H9 (cell line): ENCODE results near the gene C20orf204. TPM values are rescaled to one million over a fixed set of nuclear protein-coding genes. Genes with fewer than 3 reads are reported as not detected.

Source experiments
- DNase-seq: peaks from one replicate; pipeline ENCODE4 v3.0.0-alpha.2; 2017
- H2AFZ ChIP-seq: one replicate; pipeline ENCODE4 v1.6.1; 2013; ENCODE audit warnings: mild to moderate bottlenecking, low read length, control low read depth, moderate library complexity
- H2AK5ac ChIP-seq: 2 replicates; pipeline ENCODE4 v1.6.1; 2013; ENCODE audit warnings: low read length, control low read depth, mixed read lengths; ENCODE audit not compliant: insufficient read length
- H2BK120ac ChIP-seq: one replicate; pipeline ENCODE4 v1.6.1; 2013; ENCODE audit warnings: low read depth, mild to moderate bottlenecking, low read length, control low read depth, inconsistent platforms; ENCODE audit not compliant: poor library complexity, severe bottlenecking
- H2BK12ac ChIP-seq: 2 replicates; pipeline ENCODE4 v1.6.1; 2013; ENCODE audit warnings: low read length, control low read depth, mixed read lengths, low read depth; ENCODE audit not compliant: insufficient read length
- H2BK15ac ChIP-seq: 2 replicates; pipeline ENCODE4 v1.6.1; 2013; ENCODE audit warnings: low read depth, low read length, control low read depth
- H2BK20ac ChIP-seq: one replicate; pipeline ENCODE4 v1.6.1; 2013; ENCODE audit warnings: low read depth, mild to moderate bottlenecking, low read length, control low read depth, inconsistent platforms; ENCODE audit not compliant: poor library complexity, severe bottlenecking
- H2BK5ac ChIP-seq: 2 replicates; pipeline ENCODE4 v1.6.1; 2013; ENCODE audit warnings: low read length, control low read depth, mixed read lengths; ENCODE audit not compliant: insufficient read length
- H3K14ac ChIP-seq: 2 replicates; pipeline ENCODE4 v1.6.1; 2013; ENCODE audit warnings: low read length, control low read depth; ENCODE audit not compliant: insufficient read depth
- H3K18ac ChIP-seq: 2 replicates; pipeline ENCODE4 v1.6.1; 2013; ENCODE audit warnings: low read depth, mild to moderate bottlenecking, mixed read lengths, low read length, control low read depth; ENCODE audit not compliant: insufficient read length
- H3K23ac ChIP-seq: 2 replicates; pipeline ENCODE4 v1.6.1; 2013; ENCODE audit warnings: low read length, control low read depth, mixed read lengths, low read depth; ENCODE audit not compliant: insufficient read length
- H3K23me2 ChIP-seq: 2 replicates; pipeline ENCODE4 v1.6.1; 2013; ENCODE audit warnings: low read depth, mild to moderate bottlenecking, mixed read lengths, low read length, control low read depth; ENCODE audit not compliant: insufficient read length, poor library complexity, severe bottlenecking
- H3K27ac ChIP-seq: 2 replicates; pipeline ENCODE4 v1.5.1; 2013; ENCODE audit warnings: low read length, control low read depth, mixed read lengths, low read depth; ENCODE audit not compliant: insufficient read length
- H3K27me3 ChIP-seq: 2 replicates; pipeline ENCODE4 v1.6.1; 2013; ENCODE audit warnings: low read length, control low read depth, inconsistent platforms; ENCODE audit not compliant: insufficient read depth
- H3K4ac ChIP-seq: 2 replicates; pipeline ENCODE4 v1.6.1; 2013; ENCODE audit warnings: low read depth, mild to moderate bottlenecking, control low read depth, inconsistent platforms, low read length, moderate library complexity
- H3K4me1 ChIP-seq: 2 replicates; pipeline ENCODE4 v1.6.1; 2013; ENCODE audit warnings: low read length, control low read depth, inconsistent platforms; ENCODE audit not compliant: insufficient read depth
- H3K4me2 ChIP-seq: 2 replicates; pipeline ENCODE4 v1.6.1; 2013; ENCODE audit warnings: low read length, control low read depth, mixed read lengths; ENCODE audit not compliant: insufficient read length, insufficient read depth
- H3K56ac ChIP-seq: 2 replicates; pipeline ENCODE4 v1.6.1; 2013; ENCODE audit warnings: low read depth, mild to moderate bottlenecking, mixed read lengths, low read length, control low read depth; ENCODE audit not compliant: insufficient read length
- H3K79me1 ChIP-seq: 2 replicates; pipeline ENCODE4 v1.6.1; 2013; ENCODE audit warnings: low read depth, mild to moderate bottlenecking, moderate library complexity, low read length, control low read depth, inconsistent platforms; ENCODE audit not compliant: insufficient read depth, poor library complexity, severe bottlenecking
- H3K79me2 ChIP-seq: 2 replicates; pipeline ENCODE4 v1.6.1; 2013; ENCODE audit warnings: low read length, control low read depth, inconsistent platforms; ENCODE audit not compliant: insufficient read depth
- H3K9ac ChIP-seq: 2 replicates; pipeline ENCODE4 v1.6.1; 2013; ENCODE audit warnings: low read length, control low read depth, mixed read lengths; ENCODE audit not compliant: insufficient read length; ENCODE audit errors: extremely low read depth
- H3K9me3 ChIP-seq: one replicate; pipeline ENCODE4 v1.6.1; 2013; ENCODE audit warnings: low read depth, low read length, inconsistent platforms; ENCODE audit not compliant: control insufficient read depth
- H3T11ph ChIP-seq: one replicate; pipeline ENCODE4 v1.6.1; 2013; ENCODE audit warnings: mild to moderate bottlenecking, low read length, control low read depth, inconsistent platforms
- H4K20me1 ChIP-seq: one replicate; pipeline ENCODE4 v1.6.1; 2013; ENCODE audit not compliant: control insufficient read depth, insufficient read length, insufficient read depth
- H4K5ac ChIP-seq: 2 replicates; pipeline ENCODE4 v1.6.1; 2013; ENCODE audit warnings: low read depth, mild to moderate bottlenecking, mixed read lengths, low read length, control low read depth; ENCODE audit not compliant: insufficient read length
- H4K8ac ChIP-seq: replicated peaks from 2 replicates; pipeline ENCODE4 v1.6.1; 2013; ENCODE audit warnings: low read length, control low read depth, mixed read lengths, low read depth; ENCODE audit not compliant: insufficient read length
- H4K91ac ChIP-seq: 2 replicates; pipeline ENCODE4 v1.6.1; 2013; ENCODE audit warnings: low read depth, mild to moderate bottlenecking, moderate library complexity, mixed read lengths, low read length, control low read depth; ENCODE audit not compliant: insufficient read length
- H3K27ac Mint-ChIP-seq, 3 experiments: 2 replicates in 2 of 3; 3 replicates in 1 of 3; pipeline ENCODE4 v1.8.0; 2020 to 2021; ENCODE audit warnings: mixed read lengths in 3 of 3, mild to moderate bottlenecking in 1 of 3, moderate library complexity in 1 of 3
- H3K27me3 Mint-ChIP-seq: 2 replicates; pipeline ENCODE4 v1.8.0; 2021; ENCODE audit warnings: low read depth, mild to moderate bottlenecking, moderate library complexity, mixed read lengths
- H3K36me3 Mint-ChIP-seq, 3 experiments: 2 replicates in 2 of 3; 3 replicates in 1 of 3; pipeline ENCODE4 v1.8.0; 2020 to 2021; ENCODE audit warnings: low read depth in 3 of 3, mixed read lengths in 3 of 3; ENCODE audit not compliant: insufficient read depth in 1 of 3
- H3K4me1 Mint-ChIP-seq, 2 experiments: 2 replicates each; pipeline ENCODE4 v1.8.0; 2020; ENCODE audit warnings: mixed read lengths in 2 of 2
- H3K4me3 Mint-ChIP-seq, 2 experiments: 2 replicates in 1 of 2; 3 replicates in 1 of 2; pipeline ENCODE4 v1.8.0; 2020 to 2021; ENCODE audit warnings: mild to moderate bottlenecking in 2 of 2, mixed read lengths in 2 of 2, moderate library complexity in 1 of 2
- H3K9me3 Mint-ChIP-seq, 2 experiments: 2 replicates in 1 of 2; 3 replicates in 1 of 2; pipeline ENCODE4 v1.8.0; 2020; ENCODE audit warnings: mild to moderate bottlenecking in 2 of 2, mixed read lengths in 2 of 2, moderate library complexity in 1 of 2
- WGBS: extraction: QIAGEN DNeasy Blood & Tissue Kit; methylation state at CpG from one replicate; pipeline ENCODE4 v1.1.7; 2013; ENCODE audit warnings: missing lambda C conversion rate, low lambda C conversion rate, mixed read lengths; ENCODE audit not compliant: insufficient read length; ENCODE audit errors: extremely low coverage; 5-methylcytosine and 5-hydroxymethylcytosine counted together
- total RNA-seq: library from RNA; stranded (reverse); gene quantifications from 2 replicates; pipeline ENCODE4 v1.2.1, GENCODE V29; 2021
- TF ChIP-seq, protein P1 (sequence below): fragments of 200-600 bp; sonication (generic); conservative IDR thresholded peaks from 3 replicates; pipeline ENCODE4 v1.8.0; 2021; ENCODE audit warnings: antibody characterized with exemption, mild to moderate bottlenecking

C20orf204 gene
- total RNA-seq, 1 experiment from 2014 or later, result 2.2 TPM

DNA sequence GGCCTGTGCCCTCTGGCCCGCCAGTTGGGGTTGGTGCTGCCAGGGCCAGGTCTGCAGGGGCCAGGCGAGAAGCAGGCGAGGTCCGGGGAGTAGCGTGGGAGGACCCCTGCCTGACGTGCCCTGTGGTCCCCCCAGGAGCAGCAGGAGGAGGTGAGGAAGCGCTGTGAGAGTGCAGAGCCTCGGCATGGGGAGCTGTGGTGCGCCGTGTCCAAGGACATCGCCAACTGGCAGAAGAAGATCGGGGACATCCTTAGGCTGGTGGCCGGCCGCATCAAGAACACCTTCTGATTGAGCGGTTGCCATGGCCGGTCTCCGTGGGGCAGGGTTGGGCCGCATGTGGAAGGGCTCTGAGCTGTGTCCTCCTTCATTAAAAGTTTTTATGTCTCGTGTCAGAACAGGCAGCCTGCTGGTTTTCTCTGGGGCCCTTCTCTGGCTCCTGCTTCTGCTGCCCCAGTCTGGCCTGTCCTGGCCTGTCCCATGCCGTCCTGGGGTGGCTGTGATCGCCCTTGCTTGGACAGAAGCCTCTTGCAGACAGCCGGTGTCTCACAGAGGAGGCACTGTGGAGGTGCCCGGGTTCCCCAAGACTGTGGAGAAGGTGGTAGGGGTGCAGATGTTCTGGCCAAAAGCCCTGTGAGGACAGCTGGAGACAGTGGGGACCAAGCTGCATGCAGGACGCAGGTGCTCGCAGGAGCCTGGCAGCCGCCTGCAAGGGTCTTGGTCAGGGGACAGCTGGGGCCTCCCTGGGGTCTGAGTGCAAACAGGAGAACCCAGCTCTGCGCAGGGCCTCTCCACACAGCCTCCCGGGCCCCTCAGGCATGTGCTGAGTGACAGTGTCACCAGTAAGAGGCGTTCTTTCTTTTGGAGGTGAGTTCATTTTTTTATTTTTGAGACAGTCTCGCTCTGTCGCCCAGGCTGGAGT, 3.0 kb upstream of the C20orf204 start:
- Histone ChIP-seq H3K18ac (no peak overlapping the region), H3K9me3 (no peaks in the 10 kb centered on the region), H2AK5ac (no peak overlapping the region), H4K20me1 (no peaks in the 10 kb centered on the region), H3K14ac (no peak overlapping the region; the same call in 1 of the 2 replicates), H3K27me3 (no peaks in the 10 kb centered on the region), H2BK5ac (no peak overlapping the region), H4K8ac (no peak overlapping the region), H4K5ac (no peak overlapping the region), H3K23ac (no peak overlapping the region), H3K27ac (no peak overlapping the region), H4K91ac (no peak overlapping the region), H2AFZ (no peak overlapping the region), H2BK120ac (no peak overlapping the region), H3K79me2 (no peaks in the 10 kb centered on the region), H3K56ac (no peak overlapping the region), H3K4me2 (no peak overlapping the region), H3K4ac (no peak overlapping the region), H3K9ac (no peak overlapping the region), H3K23me2 (peaks cover 2% of the 10 kb centered on the region), H3K4me1 (no peaks in the 10 kb centered on the region; the same call in 1 of the 2 replicates), H2BK15ac (no peak overlapping the region), H3T11ph (no peak overlapping the region), H2BK20ac (no peak overlapping the region), H3K79me1 (no peaks in the 10 kb centered on the region), H2BK12ac (no peak overlapping the region)
- no CpG with 5 or more reads among the region's 31 CpGs for WGBS
- no peak for DNase-seq
- H3K4me1 Mint-ChIP-seq, result peaks cover 21 to 23% of the 10 kb centered on the region in 2 experiments
- TF ChIP-seq, protein P1, sequence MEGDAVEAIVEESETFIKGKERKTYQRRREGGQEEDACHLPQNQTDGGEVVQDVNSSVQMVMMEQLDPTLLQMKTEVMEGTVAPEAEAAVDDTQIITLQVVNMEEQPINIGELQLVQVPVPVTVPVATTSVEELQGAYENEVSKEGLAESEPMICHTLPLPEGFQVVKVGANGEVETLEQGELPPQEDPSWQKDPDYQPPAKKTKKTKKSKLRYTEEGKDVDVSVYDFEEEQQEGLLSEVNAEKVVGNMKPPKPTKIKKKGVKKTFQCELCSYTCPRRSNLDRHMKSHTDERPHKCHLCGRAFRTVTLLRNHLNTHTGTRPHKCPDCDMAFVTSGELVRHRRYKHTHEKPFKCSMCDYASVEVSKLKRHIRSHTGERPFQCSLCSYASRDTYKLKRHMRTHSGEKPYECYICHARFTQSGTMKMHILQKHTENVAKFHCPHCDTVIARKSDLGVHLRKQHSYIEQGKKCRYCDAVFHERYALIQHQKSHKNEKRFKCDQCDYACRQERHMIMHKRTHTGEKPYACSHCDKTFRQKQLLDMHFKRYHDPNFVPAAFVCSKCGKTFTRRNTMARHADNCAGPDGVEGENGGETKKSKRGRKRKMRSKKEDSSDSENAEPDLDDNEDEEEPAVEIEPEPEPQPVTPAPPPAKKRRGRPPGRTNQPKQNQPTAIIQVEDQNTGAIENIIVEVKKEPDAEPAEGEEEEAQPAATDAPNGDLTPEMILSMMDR, result no peak
- no peak overlapping the region for H3K4me3 Mint-ChIP-seq
- peak overlapping the region in 1 of 3 experiments; percentile 44; a peak in 1 of 7 replicates for H3K27ac Mint-ChIP-seq
- no peaks in the 10 kb centered on the region; a peak in 1 of 5 replicates for H3K9me3 Mint-ChIP-seq
- H3K36me3 Mint-ChIP-seq, result peaks cover 17 to 61% (median 44%) of the 10 kb centered on the region in 3 experiments; a peak in 6 of 7 replicates
- H3K27me3 Mint-ChIP-seq, result peaks cover 7% of the 10 kb centered on the region
